OCI-LY7 (cell line): Measurements from ENCODE around the gene TOR2A.

Experiments used
- EZH2phosphoT487 ChIP-seq: fragments of 200-600 bp; sonication (generic); IDR thresholded peaks from 2 replicates; pipeline ENCODE4 v1.6.1; 2018; ENCODE audit warnings: low read depth, borderline replicate concordance, mild to moderate bottlenecking, mixed run types, antibody characterized with exemption, low read length, moderate library complexity, mixed read lengths
- TF ChIP-seq, protein P1 (sequence below): fragments of 200-600 bp; sonication (generic); conservative IDR thresholded peaks from 2 replicates; pipeline ENCODE4 v1.5.1; 2014; ENCODE audit warnings: mild to moderate bottlenecking, antibody characterized with exemption, low read length, moderate library complexity, mixed read lengths

GRCh38 chr9:127768698-127769097 is 33.6 kb upstream of the TOR2A start:
- TF ChIP-seq, protein P1, sequence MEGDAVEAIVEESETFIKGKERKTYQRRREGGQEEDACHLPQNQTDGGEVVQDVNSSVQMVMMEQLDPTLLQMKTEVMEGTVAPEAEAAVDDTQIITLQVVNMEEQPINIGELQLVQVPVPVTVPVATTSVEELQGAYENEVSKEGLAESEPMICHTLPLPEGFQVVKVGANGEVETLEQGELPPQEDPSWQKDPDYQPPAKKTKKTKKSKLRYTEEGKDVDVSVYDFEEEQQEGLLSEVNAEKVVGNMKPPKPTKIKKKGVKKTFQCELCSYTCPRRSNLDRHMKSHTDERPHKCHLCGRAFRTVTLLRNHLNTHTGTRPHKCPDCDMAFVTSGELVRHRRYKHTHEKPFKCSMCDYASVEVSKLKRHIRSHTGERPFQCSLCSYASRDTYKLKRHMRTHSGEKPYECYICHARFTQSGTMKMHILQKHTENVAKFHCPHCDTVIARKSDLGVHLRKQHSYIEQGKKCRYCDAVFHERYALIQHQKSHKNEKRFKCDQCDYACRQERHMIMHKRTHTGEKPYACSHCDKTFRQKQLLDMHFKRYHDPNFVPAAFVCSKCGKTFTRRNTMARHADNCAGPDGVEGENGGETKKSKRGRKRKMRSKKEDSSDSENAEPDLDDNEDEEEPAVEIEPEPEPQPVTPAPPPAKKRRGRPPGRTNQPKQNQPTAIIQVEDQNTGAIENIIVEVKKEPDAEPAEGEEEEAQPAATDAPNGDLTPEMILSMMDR, result no peak
- no peak for TF ChIP-seq EZH2phosphoT487
